Heart left ventricle (tissue), 16 donors: ENCODE measurements around the gene VPS37B. TPM values are rescaled to one million over a fixed set of nuclear protein-coding genes. Genes with fewer than 3 reads are reported as not detected.

Experiments used
- ATAC-seq, 4 donors: fragments of 200-7000 bp; cut with Tn5 transposase; one replicate each; pipeline ENCODE4 v1.9.1; 2020 to 2022; ENCODE audit warnings: moderate library complexity in 4 of 4, mild to moderate bottlenecking in 3 of 4, moderate number of reproducible peaks in 1 of 4
- DNase-seq, 5 donors: peaks; one replicate each; pipeline ENCODE4 v3.0.0-alpha.2; 2020
- H3K27ac ChIP-seq, 12 donors: fragments of 200-600 bp; sonication (generic) in 4 of 12; one replicate each; pipeline versions ENCODE4 v1.5.0 to v1.8.0; 2016 to 2022; ENCODE audit warnings: mild to moderate bottlenecking in 2 of 12
- H3K27me3 ChIP-seq, 9 donors: fragments of 200-600 bp; sonication (generic) in 2 of 9; one replicate each; pipeline versions ENCODE4 v1.5.1 to v1.8.0; 2016 to 2022; ENCODE audit warnings: mild to moderate bottlenecking in 3 of 9
- H3K36me3 ChIP-seq, 9 donors: fragments of 200-600 bp; sonication (generic) in 2 of 9; one replicate each; pipeline versions ENCODE4 v1.5.0 to v1.8.0; 2018 to 2022; ENCODE audit warnings: mild to moderate bottlenecking in 2 of 9
- H3K4me1 ChIP-seq, 12 donors: fragments of 200-600 bp; sonication (generic) in 4 of 12; one replicate each; pipeline versions ENCODE4 v1.5.0 to v1.8.0; 2016 to 2022; ENCODE audit warnings: mild to moderate bottlenecking in 3 of 12
- H3K4me3 ChIP-seq, 12 donors: fragments of 200-600 bp; sonication (generic) in 4 of 12; one replicate each; pipeline versions ENCODE4 v1.5.0 to v1.8.0; 2017 to 2022; ENCODE audit warnings: mild to moderate bottlenecking in 9 of 12, moderate library complexity in 4 of 12
- H3K9me3 ChIP-seq, 12 donors: fragments of 200-600 bp; sonication (generic) in 4 of 12; one replicate each; pipeline versions ENCODE4 v1.5.0 to v1.8.0; 2016 to 2022; ENCODE audit warnings: mild to moderate bottlenecking in 1 of 12
- CTCF ChIP-seq, 12 donors: fragments of 200-600 bp; sonication (generic) in 4 of 12; IDR thresholded peaks; one replicate each; pipeline versions ENCODE4 v1.5.0 to v1.8.0; 2018 to 2022; ENCODE audit warnings: antibody characterized with exemption in 12 of 12, mild to moderate bottlenecking in 5 of 12
- POLR2A ChIP-seq, 2 donors: fragments of 450-650 bp; IDR thresholded peaks; one replicate each; pipeline ENCODE4 v1.6.1; 2017; ENCODE audit warnings: antibody characterized with exemption in 2 of 2, mild to moderate bottlenecking in 2 of 2, moderate library complexity in 2 of 2
- WGBS, 4 donors: extraction: QIAGEN DNeasy Blood & Tissue Kit in 2 of 4; methylation state at CpG; one replicate each; pipeline versions ENCODE4 v1.1.5 to v1.1.7; 2013 to 2018; 5-methylcytosine and 5-hydroxymethylcytosine counted together
- intact Hi-C, 10 donors: fragments of 100-400 bp; cut with DNase I; formaldehyde crosslinking; loops; one replicate each; pipeline versions ENCODE4 v1.11.1 to v1.14.2; 2022
- polyA plus RNA-seq, 2 donors: library from polyadenylated mRNA; stranded (reverse); fragments of 200-250 nt; gene quantifications; one replicate each; pipeline ENCODE4 v1.2.3, GENCODE V29; 2013
- total RNA-seq, 9 donors: library from RNA; depleted of rRNA in 2 of 9; stranded (reverse); fragments of >200 nt in 2 of 9; fragmentation: NEBNext Ultra II Directional in 3 of 9; extraction: Animal tissue kit (Norgen Biotek cat#: 25700) in 3 of 9; gene quantifications; one replicate each; pipeline versions ENCODE4 v1.1.0 to v1.2.4, GENCODE V29; 2016 to 2023
- donor health status: ischemic (EF 13 %, LVEDD 7.1; RV severe dilation, severe dysfunction).
- donor health status: healthy with polysubstance abuse.
- donor health status: DM: no; HTN: yes; CAD: no.
- donor health status: DM: no; HTN: no; CAD: no.
- donor health status: ischemic (EF 25% LVEDD 6.9; RV normal size, moderate dysfunction).
- donor health status: ischemic (EF 25% LVEDD 5.7; RV mildly dilated, moderate dysfunction).
- donor health status: healthy.
- donor health status: DM: yes; HTN: yes; CAD: no.
- donor health status: ischemic (EF 35%, LVEDD 5.7; RV mildly dilated, moderate dysfunction).
- donor health status: nonischemic (EF 11% LVEDD 7.7; RV severe dilation, severe dysfunction).
- donor health status: DM: yes; HTN: yes; CAD: no.
- donor health status: PGD.
- donor health status: ischemic (EF 29% LVEDD 5.4; RV normal size, mild dysfunction).
- donor health status: nonischemic (EF 23%, LVEDD 6.1; RV moderate dilation, normal function).

Gene VPS37B
- total and polyA plus RNA-seq, 11 donors = 14.5 to 51.2 (median 21.7) TPM

- H3K36me3 ChIP-seq = peaks cover 0 to 64% (median 49%) of the 10 kb centered on the region in 9 donors
- 89 to 97% (median 95%) methylated on average over 8 of the region's 8 CpGs for WGBS, 4 donors
Measured at GRCh38 chr12:122869207-122869973, 26.5 kb downstream of the VPS37B start.

GRCh38 chr12:122868471-122869177 is 27.3 kb downstream of the VPS37B start:
- H3K36me3 ChIP-seq = peaks cover 0 to 65% (median 49%) of the 10 kb centered on the region in 9 donors
- peak overlapping the region; percentile 53 to 89 (median 82) for H3K27ac ChIP-seq
- no peaks in the 10 kb centered on the region for H3K9me3 ChIP-seq
- no peaks in the 10 kb centered on the region for H3K27me3 ChIP-seq
- 84 to 88% (median 85%) methylated on average over 13 of the region's 13 CpGs for WGBS, 4 donors
- H3K4me1 ChIP-seq = peaks cover 20 to 90% (median 80%) of the 10 kb centered on the region in 12 donors
- H3K4me3 ChIP-seq = no peak overlapping the region
- intact Hi-C loops = loop anchor here in 3 of 10 donors (1.0 to 10.0 kb wide), 3 partner anchors 21 to 366 kb away; partner anchors contain the start of genes MPHOSPH9 (in 2 of the 3) and MTRFR (in 2 of the 3)
- ATAC-seq (no peak), DNase-seq (peak in 3 of 5 donors; percentile 20 to 25 (median 20))
- TF ChIP-seq CTCF (IDR thresholded peaks at IDR 0.05) (no peak), POLR2A (IDR thresholded peaks at IDR 0.05) (no peak)

More at GRCh38 chr12:122869207-122869973, 26.5 kb downstream of the VPS37B start:
- peak overlapping the region in 2 of 12 donors; percentile 78 to 85 for H3K27ac ChIP-seq
- no peak overlapping the region for H3K4me3 ChIP-seq
- intact Hi-C loops = loop anchor here in 3 of 10 donors (10.0 kb wide), 2 partner anchors 75 to 365 kb away; partner anchors contain the start of genes MPHOSPH9 (in 2 of the 3) and MTRFR (in 2 of the 3)
- H3K9me3 ChIP-seq = no peaks in the 10 kb centered on the region
- H3K4me1 ChIP-seq = peaks cover 20 to 97% (median 85%) of the 10 kb centered on the region in 12 donors
- ATAC-seq = no peak
- DNase-seq = peak in 1 of 5 donors; percentile 9
- H3K27me3 ChIP-seq = no peaks in the 10 kb centered on the region
- no peak for TF ChIP-seq POLR2A (IDR thresholded peaks at IDR 0.05)
- TF ChIP-seq CTCF (IDR thresholded peaks at IDR 0.05) = no peak

- intact Hi-C loops = loop anchor here in 3 of 10 donors (1.0 to 10.0 kb wide), 4 partner anchors 21 to 367 kb away; partner anchors contain the start of genes MPHOSPH9 (in 2 of the 3) and MTRFR (in 2 of the 3)
- WGBS, 4 donors = 31 to 36% (median 35%) methylated on average over 26 to 33 of the region's 33 CpGs
- Histone ChIP-seq H3K36me3 (peaks cover 0 to 65% (median 49%) of the 10 kb centered on the region in 9 donors), H3K4me1 (peaks cover 16 to 90% (median 77%) of the 10 kb centered on the region in 12 donors), H3K4me3 (no peak overlapping the region), H3K27me3 (no peaks in the 10 kb centered on the region), H3K9me3 (no peaks in the 10 kb centered on the region), H3K27ac (peak overlapping the region; percentile 53 to 89 (median 82))
- TF ChIP-seq POLR2A (IDR thresholded peaks at IDR 0.05) (no peak), CTCF (IDR thresholded peaks at IDR 0.05) (peak in 11 of 12 donors; percentile 32 to 68 (median 50))
- DNase-seq (peak; percentile 75 to 90 (median 87)), ATAC-seq (peak; percentile 48 to 72 (median 66))
Measured at GRCh38 chr12:122867691-122868461, 28.0 kb downstream of the VPS37B start.
